Body of pancreas (tissue), 4 donors: ENCODE measurements around the gene DOCK4. TPM values are rescaled to one million over a fixed set of nuclear protein-coding genes. Genes with fewer than 3 reads are reported as not detected.

Experiments used
- ATAC-seq: fragments of 150-250 bp; one replicate; pipeline ENCODE4 v1.9.1; 2016
- DNase-seq, 4 donors: peaks; one replicate each; pipeline ENCODE4 v3.0.0-alpha.2; 2019
- H3K27ac ChIP-seq, 4 donors: fragments of 200-600 bp; sonication (generic); 1 replicate in 3 of 4; 2 replicates in 1 of 4; pipeline versions ENCODE4 v1.5.1 to v1.6.1; 2016 to 2019; ENCODE audit warnings: mild to moderate bottlenecking in 1 of 4, mixed read lengths in 1 of 4, moderate library complexity in 1 of 4
- H3K27me3 ChIP-seq, 2 donors: fragments of 200-600 bp; sonication (generic); one replicate each; pipeline ENCODE4 v1.6.0; 2016; ENCODE audit warnings: mild to moderate bottlenecking in 1 of 2
- H3K36me3 ChIP-seq, 2 donors: fragments of 200-600 bp; sonication (generic); replicated peaks in 1 of 2; 2 replicates each; pipeline ENCODE4 v1.5.1; 2016; ENCODE audit warnings: low read depth in 2 of 2; ENCODE audit not compliant: insufficient read depth in 1 of 2
- H3K4me1 ChIP-seq: fragments of 200-600 bp; sonication (generic); one replicate; pipeline ENCODE4 v1.6.0; 2016
- H3K4me3 ChIP-seq, 2 donors: fragments of 200-600 bp; sonication (generic); 1 replicate in 1 of 2; 2 replicates in 1 of 2; pipeline ENCODE4 v1.5.1; 2016 to 2019
- H3K9me3 ChIP-seq, 3 donors: fragments of 200-600 bp; sonication (generic); 1 replicate in 2 of 3; 2 replicates in 1 of 3; pipeline ENCODE4 v1.5.1; 2016
- CTCF ChIP-seq, 7 experiments: fragments of 450-650 bp in 4 of 7; fragments of 200-600 bp in 3 of 7; sonication (generic) in 3 of 7; IDR thresholded peaks; one replicate each; pipeline ENCODE4 v1.5.1; 2016 to 2019; ENCODE audit warnings: antibody characterized with exemption in 7 of 7
- POLR2A ChIP-seq, 3 donors: fragments of 450-650 bp; IDR thresholded peaks; one replicate each; pipeline ENCODE4 v1.6.1; 2016; ENCODE audit warnings: antibody characterized with exemption in 3 of 3, mild to moderate bottlenecking in 2 of 3
- WGBS, 2 donors: methylation state at CpG; one replicate each; pipeline ENCODE4 v1.1.5; 2017; 5-methylcytosine and 5-hydroxymethylcytosine counted together
- intact Hi-C: fragments of 100-400 bp; cut with DNase I; formaldehyde crosslinking; loops from one replicate; pipeline ENCODE4 v1.15.1; 2023
- total RNA-seq, 2 donors: library from RNA; depleted of rRNA; stranded (reverse); fragments of >200 nt; gene quantifications; one replicate each; pipeline ENCODE4 v1.1.0, GENCODE V29; 2016

DOCK4 gene
- total RNA-seq, 2 donors from 2014 or later, result 24.9 to 34.6 TPM

GRCh38 chr7:112076324-112076723 lies 129.9 kb downstream of the DOCK4 start:
- peaks cover 19% of the 10 kb centered on the region for H3K4me1 ChIP-seq
- no peaks in the 10 kb centered on the region for H3K27me3 ChIP-seq
- H3K4me3 ChIP-seq, result no peak overlapping the region
- TF ChIP-seq CTCF (IDR thresholded peaks at IDR 0.05), result no peak
- TF ChIP-seq POLR2A (IDR thresholded peaks at IDR 0.05), result no peak
- H3K36me3 ChIP-seq, result no peaks in the 10 kb centered on the region
- DNase-seq, result no peak
- no peak overlapping the region for H3K27ac ChIP-seq
- H3K9me3 ChIP-seq, result peaks cover 0 to 4% (median 0%) of the 10 kb centered on the region in 3 donors
- intact Hi-C loops, result no loop called here
- ATAC-seq, result no peak

GRCh38 chr7:112074464-112074863 lies 131.7 kb downstream of the DOCK4 start:
- no peaks in the 10 kb centered on the region for H3K27me3 ChIP-seq
- DNase-seq (no peak), ATAC-seq (no peak)
- no peak overlapping the region for H3K4me3 ChIP-seq
- peaks cover 24% of the 10 kb centered on the region for H3K4me1 ChIP-seq
- TF ChIP-seq CTCF (IDR thresholded peaks at IDR 0.05), result no peak
- TF ChIP-seq POLR2A (IDR thresholded peaks at IDR 0.05), result no peak
- H3K36me3 ChIP-seq, result no peaks in the 10 kb centered on the region
- intact Hi-C loops, result no loop called here
- peaks cover 0 to 4% (median 0%) of the 10 kb centered on the region in 3 donors for H3K9me3 ChIP-seq
- H3K27ac ChIP-seq, result no peak overlapping the region

GRCh38 chr7:112073530-112073929 lies 132.7 kb downstream of the DOCK4 start:
- intact Hi-C loops, result no loop called here
- no peak for ATAC-seq
- H3K4me1 ChIP-seq, result peaks cover 18% of the 10 kb centered on the region

GRCh38 chr7:112072541-112073245 lies 133.5 kb downstream of the DOCK4 start:
- intact Hi-C loops, result no loop called here

More at GRCh38 chr7:112073530-112073929, 132.7 kb downstream of the DOCK4 start:
- Histone ChIP-seq H3K9me3 (peaks cover 0 to 4% (median 0%) of the 10 kb centered on the region in 3 donors), H3K27me3 (no peaks in the 10 kb centered on the region), H3K4me3 (no peak overlapping the region), H3K36me3 (no peaks in the 10 kb centered on the region), H3K27ac (no peak overlapping the region)
- no peak for TF ChIP-seq POLR2A (IDR thresholded peaks at IDR 0.05)
- DNase-seq, result no peak

GRCh38 chr7:112071856-112072255 lies 134.3 kb downstream of the DOCK4 start:
- Histone ChIP-seq H3K4me3 (no peak overlapping the region), H3K36me3 (no peaks in the 10 kb centered on the region), H3K4me1 (peaks cover 25% of the 10 kb centered on the region), H3K27ac (no peak overlapping the region), H3K9me3 (peaks cover 0 to 4% (median 0%) of the 10 kb centered on the region in 3 donors), H3K27me3 (no peaks in the 10 kb centered on the region)
- ATAC-seq, result no peak
- DNase-seq, result no peak
- intact Hi-C loops, result no loop called here
- TF ChIP-seq POLR2A (IDR thresholded peaks at IDR 0.05) (no peak), CTCF (IDR thresholded peaks at IDR 0.05) (no peak)

More at GRCh38 chr7:112072541-112073245, 133.5 kb downstream of the DOCK4 start:
- Histone ChIP-seq H3K4me3 (no peak overlapping the region), H3K27me3 (no peaks in the 10 kb centered on the region), H3K27ac (no peak overlapping the region), H3K36me3 (no peaks in the 10 kb centered on the region), H3K9me3 (peaks cover 0 to 4% (median 0%) of the 10 kb centered on the region in 3 donors), H3K4me1 (peaks cover 25% of the 10 kb centered on the region)
- TF ChIP-seq POLR2A (IDR thresholded peaks at IDR 0.05) (no peak), CTCF (IDR thresholded peaks at IDR 0.05) (no peak)
- ATAC-seq, result no peak
- 69 to 70% methylated on average over 4 of the region's 4 CpGs for WGBS, 2 donors
- DNase-seq, result no peak
